Cardiac fibroblast (primary cell): Measurements from ENCODE around the gene NID2.
A peak's percentile ranks its signal among the peaks of the same experiment; 100 is the strongest.

Experiments
- DNase-seq, 2 donors: peaks; one replicate each; pipeline versions ENCODE4 v3.0.0 to v3.0.0-alpha.2; 2010; ENCODE audit warnings: low read depth in 2 of 2
- H3K4me3 ChIP-seq, 2 donors: replicated peaks in 1 of 2; 1 replicate in 1 of 2; 2 replicates in 1 of 2; pipeline ENCODE4 v1.5.1; 2011; ENCODE audit warnings: low read depth in 2 of 2, low read length in 2 of 2, mild to moderate bottlenecking in 2 of 2, moderate library complexity in 1 of 2
- CTCF ChIP-seq: IDR thresholded peaks from one replicate; pipeline ENCODE4 v1.5.1; 2011; ENCODE audit warnings: low read depth, mild to moderate bottlenecking, low read length, inconsistent platforms

NID2 gene

GRCh38 chr14:52068615-52069306 is at the start of gene NID2:
Gene NID2 (minus strand): TSS chr14:52069059. CDS start chr14:52068994, 65 bp downstream.
- peak within 1 kb of the TSS; percentile 81 to 95 for H3K4me3 ChIP-seq
- DNase-seq: peak; percentile 97 to 98
- peak; percentile 4 for TF ChIP-seq CTCF

- no peak overlapping the region for H3K4me3 ChIP-seq
- peak; percentile 42 to 74 for DNase-seq
- no peak for TF ChIP-seq CTCF
These were observed 48.4 kb upstream of the NID2 start for GRCh38 chr14:52117111-52117832.

- H3K4me3 ChIP-seq: no peak overlapping the region
- TF ChIP-seq CTCF: no peak
- DNase-seq: no peak
These were observed 46.4 kb upstream of the NID2 start for GRCh38 chr14:52115286-52115685.

- peak in 1 of 2 donors; percentile 74 for DNase-seq
- H3K4me3 ChIP-seq: no peak overlapping the region
- no peak for TF ChIP-seq CTCF
These were observed 43.6 kb upstream of the NID2 start for GRCh38 chr14:52112336-52113018.

GRCh38 chr14:52111583-52111982 is 42.7 kb upstream of the NID2 start:
- H3K4me3 ChIP-seq: no peak overlapping the region

More at GRCh38 chr14:52111583-52111982, 42.7 kb upstream of the NID2 start:
- no peak for TF ChIP-seq CTCF
- peak; percentile 80 to 91 for DNase-seq
